HG02973 (cell line): ENCODE results near the gene NOS1AP.
"Not testable (repeated sequence)": the region's sequence is repeated elsewhere in the genome, so short reads cannot be mapped to it uniquely, and the experiment has no call there.

Experiments
- ATAC-seq: cut with Tn5 transposase; IDR thresholded peaks from one replicate; pipeline ENCODE4 v1.9.1; 2021; ENCODE audit warnings: moderate library complexity; ENCODE audit not compliant: unreplicated experiment

The NOS1AP gene

GRCh38 chr1:162323023-162323422, 253.5 kb downstream of the NOS1AP start:
- ATAC-seq: no peak

DNA sequence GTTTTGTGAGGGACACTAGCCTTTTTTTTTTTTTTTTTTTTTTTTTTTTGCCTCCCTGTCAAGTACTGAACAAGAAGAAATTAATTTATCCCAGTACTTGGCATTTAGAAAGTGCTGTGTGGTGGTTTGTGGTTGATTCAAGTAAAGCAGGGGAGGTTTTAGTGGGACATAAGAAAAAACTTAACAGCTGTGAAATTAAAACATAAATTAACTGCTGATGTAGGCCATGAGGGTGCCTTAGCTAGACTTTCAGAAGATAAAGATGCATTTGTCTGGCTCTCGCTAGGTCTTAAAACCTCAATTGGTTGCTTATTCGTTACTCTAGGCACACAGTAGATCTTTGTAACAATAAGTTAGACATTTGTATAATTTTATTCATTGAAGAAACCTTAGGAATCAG, 254.9 kb downstream of the NOS1AP start:
- no peak for ATAC-seq

GRCh38 chr1:162326559-162326958, 257.1 kb downstream of the NOS1AP start:
- no peak for ATAC-seq

DNA sequence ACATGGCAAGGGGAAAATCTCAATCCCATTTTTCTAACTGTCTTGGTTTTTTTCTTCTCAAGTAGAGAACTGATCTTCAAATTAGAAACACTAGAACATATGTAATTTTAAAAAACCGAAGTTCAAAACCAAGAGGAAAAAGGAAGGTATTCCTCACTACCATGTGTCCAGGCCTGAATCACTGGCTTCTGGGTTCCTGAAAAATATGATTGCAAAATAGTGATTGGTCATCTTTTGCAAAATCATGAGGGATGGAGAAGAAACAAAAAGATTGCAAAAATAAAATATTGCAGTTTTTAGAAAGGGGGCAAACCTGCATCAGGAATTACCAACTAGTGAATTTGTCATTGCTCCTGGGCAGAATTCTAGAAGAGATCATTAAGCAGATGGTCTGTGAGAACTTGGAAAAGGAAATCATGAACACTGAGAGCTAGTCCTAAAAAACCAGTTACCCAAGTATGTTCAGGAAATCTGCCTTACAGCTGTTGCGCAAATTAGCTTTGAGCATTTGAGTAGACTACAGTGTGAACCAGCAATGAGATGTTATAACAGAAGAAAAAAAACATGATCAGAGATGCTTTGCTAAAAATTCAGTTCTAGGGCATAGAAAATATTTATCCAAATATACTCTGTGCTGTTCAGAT, 257.8 kb downstream of the NOS1AP start:
- no peak for ATAC-seq

DNA sequence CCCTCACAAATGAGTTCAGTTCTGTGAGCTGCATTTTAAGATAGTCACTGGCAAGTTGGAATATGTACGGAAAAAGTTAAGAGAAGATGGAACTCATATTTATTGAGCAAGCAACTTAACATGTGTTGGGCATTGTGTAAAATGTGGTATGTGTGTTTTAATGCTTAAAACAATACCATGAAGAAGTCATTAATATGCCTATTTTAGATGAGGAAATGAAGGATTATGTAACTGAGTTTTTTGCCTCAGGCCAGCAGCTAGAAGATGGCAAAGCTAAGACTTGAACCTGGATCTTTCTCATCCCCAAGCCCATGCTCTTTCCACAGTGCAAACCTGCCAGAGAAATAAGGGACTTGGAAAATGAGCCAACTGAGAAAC, 258.3 kb downstream of the NOS1AP start:
- ATAC-seq: no peak

DNA sequence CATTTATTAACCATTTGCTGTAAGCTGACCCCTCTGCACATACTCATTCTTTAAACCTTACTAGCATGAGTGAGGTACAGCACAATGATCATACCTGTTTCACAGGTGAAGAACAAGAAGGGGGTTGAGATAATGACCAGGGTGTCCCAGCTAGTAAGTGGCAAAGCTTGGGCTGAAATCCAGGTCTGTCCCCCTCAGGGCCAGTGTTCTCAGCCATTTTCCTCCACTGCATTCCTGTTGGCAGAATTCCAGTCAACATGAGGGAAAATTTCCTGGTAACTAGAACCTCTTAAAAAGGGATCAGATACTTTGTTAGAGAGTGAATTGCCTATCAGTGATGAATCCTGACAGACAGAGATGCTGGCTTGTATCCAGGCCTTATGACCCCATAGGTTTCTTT, 259.0 kb downstream of the NOS1AP start:
- ATAC-seq: no peak

DNA sequence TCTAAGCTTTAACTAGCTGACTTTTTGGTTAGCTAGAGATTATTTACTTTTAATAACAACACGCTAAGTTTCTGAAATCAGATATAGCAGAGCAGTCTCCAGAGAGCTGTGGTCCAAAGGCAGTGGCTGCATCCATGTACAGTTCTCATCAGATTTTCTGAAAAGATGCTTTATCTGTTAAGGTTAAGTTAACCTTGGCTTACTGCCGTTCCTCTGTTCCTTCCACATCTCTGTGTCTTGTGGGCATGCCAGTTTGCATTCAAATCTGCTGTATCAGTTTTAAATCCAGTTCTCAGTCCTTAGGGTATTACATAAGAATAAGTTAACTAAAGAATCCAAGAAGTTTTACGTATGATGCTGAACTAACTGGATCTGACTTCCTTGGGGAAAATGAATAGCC, 260.3 kb downstream of the NOS1AP start:
- ATAC-seq: no peak

DNA sequence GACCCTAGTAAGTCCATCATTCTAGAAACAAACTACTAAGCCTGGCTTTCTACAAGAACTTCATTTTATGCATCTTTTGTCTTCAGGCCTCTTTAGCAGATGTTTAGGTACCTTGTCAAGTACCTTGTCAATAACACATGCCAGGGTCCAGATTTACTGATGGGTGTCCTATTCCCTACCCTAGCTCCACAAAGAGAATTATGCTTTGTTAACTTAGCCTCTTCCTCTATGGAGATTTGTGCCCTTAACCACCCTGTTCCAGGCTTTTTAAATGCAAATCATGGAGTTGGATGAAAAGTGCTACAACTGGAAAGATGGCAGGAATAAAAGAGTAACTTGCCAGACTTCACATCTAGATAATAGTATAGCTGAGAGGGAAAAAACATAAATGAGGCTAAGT, 264.5 kb downstream of the NOS1AP start:
- no peak for ATAC-seq

GRCh38 chr1:162335126-162335525, 265.6 kb downstream of the NOS1AP start:
- ATAC-seq: no peak

DNA sequence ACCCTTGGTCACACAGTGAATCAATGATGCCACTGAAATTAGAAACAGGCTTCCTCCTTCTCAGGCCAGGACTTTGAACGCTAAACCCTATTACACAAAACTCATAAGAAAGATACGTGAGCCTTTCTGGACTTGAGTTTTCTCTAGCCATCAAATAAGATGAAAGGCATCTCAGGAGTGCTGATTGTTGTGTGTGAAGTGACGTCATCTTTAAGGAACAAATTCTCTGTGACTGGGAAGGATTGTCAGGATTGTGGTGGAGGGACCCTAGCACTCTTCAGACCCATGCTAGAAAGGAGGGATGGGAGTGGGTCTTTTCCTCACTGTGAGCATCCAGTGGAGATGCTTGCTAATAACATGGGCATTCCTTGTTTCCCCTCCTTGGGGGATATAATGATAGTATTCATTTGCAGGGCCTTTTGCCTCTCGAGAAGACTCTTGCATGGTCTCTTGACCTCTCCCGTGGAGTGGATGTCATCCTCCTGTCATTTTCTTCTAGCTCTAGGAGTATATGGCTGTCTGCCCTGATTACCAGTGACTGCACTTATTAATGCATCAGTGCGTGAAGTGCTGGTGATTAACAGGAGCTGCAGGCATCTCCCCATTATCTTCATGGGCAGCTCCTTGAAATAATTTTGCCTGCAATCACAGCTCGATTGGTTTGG, 267.3 kb downstream of the NOS1AP start:
- no peak for ATAC-seq

GRCh38 chr1:162342452-162342983, 273.0 kb downstream of the NOS1AP start:
- ATAC-seq: no peak

DNA sequence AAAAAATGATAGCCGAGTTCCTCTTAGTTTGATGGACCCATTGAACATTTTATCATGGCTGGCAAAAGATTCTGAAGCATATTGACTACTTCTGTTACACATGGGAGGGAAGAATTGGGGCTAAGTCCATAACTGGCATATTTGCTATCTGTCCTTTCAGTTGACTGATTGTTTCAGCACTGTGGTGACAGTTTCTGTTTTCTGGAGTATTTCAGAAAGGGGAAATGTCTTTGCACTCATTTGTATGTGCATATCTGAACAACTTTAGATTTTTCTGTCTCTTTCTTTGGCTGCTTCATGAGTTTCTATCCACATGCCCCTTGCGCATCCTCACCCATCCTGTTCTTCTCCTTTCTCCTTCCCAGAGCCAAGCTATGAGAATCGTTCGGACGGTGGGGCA, 274.0 kb downstream of the NOS1AP start:
- no peak for ATAC-seq

DNA sequence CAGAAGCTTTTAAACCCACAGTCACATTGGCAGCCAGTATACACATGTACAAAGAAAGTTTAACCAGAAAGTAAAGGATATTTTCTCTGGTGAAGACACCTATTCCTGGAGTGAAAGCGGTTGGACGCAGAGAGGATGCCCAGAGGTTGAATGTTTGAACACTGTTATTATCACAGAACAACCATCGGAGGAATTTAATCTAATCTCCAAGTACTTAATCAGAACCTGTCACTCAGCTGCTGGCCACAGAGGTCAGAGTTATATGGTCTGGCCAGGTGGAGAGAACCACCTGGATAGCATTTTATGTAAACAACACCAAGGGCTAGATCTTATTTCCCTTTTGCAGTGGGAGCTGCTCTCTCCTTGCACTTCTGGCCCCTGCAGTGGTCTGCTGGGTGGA, 277.8 kb downstream of the NOS1AP start:
- ATAC-seq: no peak

DNA sequence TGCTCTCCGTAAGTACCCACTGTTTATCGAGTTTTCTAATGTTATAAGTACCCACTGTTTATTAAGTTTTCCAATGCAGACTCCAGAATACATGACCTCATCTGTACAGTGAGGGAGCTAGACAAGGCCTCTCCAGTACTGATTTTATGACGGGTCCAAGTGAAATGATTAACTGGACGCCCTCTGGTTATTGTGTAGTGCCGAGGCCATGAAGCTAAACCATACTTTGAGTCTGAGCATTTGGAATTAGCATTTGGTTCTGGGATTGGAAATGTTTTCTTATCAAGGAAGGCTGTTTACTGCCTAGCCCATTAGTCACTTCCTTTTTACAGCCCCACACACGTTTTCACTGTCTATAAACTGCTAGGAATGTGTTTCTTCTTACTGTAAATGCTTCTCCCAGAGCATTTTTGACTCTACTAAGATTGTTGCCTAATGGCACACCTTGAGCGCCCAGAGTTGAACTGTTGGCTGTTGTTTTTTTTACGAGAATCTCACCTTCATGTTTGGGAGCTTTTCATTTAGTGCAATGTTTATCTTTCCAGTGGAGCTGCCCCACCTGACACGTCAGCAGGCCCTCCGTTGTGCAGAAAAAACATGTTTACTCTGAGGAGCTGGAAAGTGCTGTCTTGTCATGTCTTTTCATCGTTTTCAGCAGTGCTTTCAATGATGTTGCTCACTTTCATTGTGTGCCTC, 280.3 kb downstream of the NOS1AP start:
- no peak for ATAC-seq

- no peak for ATAC-seq
Observed at GRCh38 chr1:162351246-162351842, 281.9 kb downstream of the NOS1AP start.

DNA sequence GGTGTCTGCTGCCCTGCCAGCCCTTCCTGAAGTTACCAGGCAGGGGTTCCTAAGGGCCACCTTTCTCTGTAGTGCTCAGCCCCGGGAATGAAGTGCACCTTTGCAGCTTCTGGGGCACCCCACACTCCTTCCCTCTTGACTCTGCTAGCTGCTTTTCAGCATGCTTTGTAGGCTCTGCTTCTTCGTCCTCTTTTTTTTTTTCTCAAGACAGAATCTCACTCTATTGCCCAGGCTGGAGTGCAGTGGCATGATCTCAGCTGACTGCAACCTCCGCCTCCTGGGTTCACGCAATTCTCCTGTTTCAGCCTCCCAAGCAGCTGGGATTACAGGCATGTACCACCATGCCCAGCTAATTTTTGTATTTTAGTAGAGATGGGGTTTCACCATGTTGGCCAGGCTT, 282.4 kb downstream of the NOS1AP start:
- ATAC-seq: not testable (repeated sequence)

- no peak for ATAC-seq
Observed at GRCh38 chr1:162353078-162353477, 283.6 kb downstream of the NOS1AP start.

DNA sequence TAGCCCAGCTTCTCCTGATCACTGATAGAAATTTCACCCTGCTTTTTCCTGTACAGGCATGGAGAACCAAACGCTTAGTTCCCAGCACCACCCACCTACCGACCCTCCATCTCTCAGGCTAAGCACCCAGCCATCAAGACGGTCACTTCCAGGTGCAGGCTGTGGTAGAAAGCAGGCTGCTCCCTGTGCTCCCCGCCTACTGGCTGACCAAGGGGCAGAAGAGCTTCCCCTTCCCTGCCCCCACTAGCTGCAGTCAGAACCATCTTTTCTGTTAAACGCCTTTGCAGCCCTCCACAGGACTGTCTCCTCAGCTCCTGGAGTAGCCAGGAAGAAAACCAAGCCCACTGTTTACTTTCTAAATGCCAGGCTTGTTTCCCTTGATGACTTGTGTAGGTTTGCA, 284.2 kb downstream of the NOS1AP start:
- ATAC-seq: no peak

GRCh38 chr1:162357681-162358266, 288.3 kb downstream of the NOS1AP start:
- ATAC-seq: no peak

- ATAC-seq: no peak
Observed at GRCh38 chr1:162358928-162359327, 289.4 kb downstream of the NOS1AP start.

DNA sequence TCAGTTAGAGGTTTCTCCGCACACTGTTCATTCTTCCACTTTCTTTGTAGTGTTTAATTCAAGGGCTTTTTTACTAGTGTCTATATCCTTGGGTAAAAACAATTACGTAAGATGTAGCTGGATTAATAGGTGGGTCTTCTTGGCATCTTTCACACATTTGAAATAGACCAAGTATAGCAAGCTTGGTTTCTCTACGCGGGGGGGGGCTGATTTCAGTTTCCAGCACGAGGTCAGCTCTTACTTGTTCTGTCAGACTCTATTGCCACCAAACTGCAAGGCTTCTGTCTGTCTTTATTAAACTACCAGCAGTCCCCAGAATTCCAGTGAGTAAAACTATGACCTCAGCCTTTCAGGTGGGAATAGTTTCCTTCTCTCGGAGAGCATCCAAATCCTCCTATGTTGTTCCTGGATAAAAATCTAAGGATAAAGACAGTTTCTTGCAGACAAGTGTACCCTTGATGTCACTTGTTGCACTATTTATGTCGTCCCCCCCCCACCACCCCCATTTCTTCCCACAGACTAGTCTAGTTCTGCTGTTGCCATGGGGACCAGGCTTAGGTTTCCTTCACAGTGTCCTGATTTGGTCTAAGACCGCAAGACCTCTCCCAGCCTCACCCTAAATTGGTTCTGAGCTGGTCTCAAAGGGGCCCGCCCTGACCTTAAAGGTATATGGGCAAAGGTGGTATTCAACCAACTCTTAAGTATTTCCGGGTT, 290.2 kb downstream of the NOS1AP start:
- ATAC-seq: no peak
